ENCODE results near the gene SH3BP4. TPM values are rescaled to one million over a fixed set of nuclear protein-coding genes. Genes with fewer than 3 reads are reported as not detected.

Gene SH3BP4
- total and polyA plus RNA-seq, 2 of the 8 experiments (the other 6 are each of a cell fraction or from before 2014, with no cell fraction given) = 28.3 to 35.4 TPM

DNA sequence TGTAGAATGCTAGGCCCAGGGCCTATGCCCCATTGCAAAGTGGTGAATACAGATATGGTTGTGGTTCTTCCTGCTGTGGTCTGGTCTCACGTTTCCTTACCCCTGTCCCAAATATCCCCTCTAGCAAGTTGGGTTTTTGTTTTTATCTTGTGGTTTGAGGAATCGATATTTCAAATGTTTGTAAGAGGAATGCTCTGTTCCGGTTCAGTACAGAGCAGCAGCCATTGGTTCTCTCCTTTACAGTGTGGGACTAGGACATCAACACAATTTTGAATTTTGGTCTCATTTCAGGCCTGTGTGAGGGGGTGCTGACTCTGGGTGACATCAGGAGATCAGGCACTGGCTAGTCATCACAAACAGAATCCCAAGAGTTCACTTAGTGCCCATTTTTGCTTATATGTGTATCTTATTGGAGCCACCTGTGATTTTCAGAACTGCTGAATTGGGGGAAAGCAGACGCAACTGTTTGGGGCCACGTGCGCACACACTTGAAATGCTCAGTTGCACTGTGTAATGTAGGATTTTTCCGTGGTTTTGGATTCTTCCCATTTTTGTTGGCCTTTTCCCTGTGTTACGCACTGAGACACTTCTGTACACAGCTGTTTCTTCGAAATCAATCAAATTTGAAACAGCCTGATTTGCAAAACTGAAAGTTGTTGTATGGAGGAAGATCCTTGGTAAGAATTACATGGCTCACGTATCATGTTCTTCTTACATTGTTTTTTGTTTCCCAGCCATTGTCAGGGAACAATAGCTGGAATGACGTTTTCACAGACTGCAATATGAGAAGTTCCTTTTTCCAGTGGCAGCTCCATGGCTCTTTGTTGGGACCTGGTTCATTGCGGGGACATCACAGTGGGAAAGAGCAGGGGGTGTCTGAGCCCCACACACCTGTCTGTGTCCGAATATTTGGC, 8.6 kb downstream of the SH3BP4 start (continued):
- TF ChIP-seq ATF2 (IDR thresholded peaks at IDR 0.05; ENCODE audit: low read length) = no peak
- TF ChIP-seq SAP30 (IDR thresholded peaks at IDR 0.05; ENCODE audit: insufficient read depth, insufficient replicate concordance, low read length) = no peak
- TF ChIP-seq HDAC2 (IDR thresholded peaks at IDR 0.05; ENCODE audit: borderline replicate concordance in 1 of 2, low read depth in 2 of 2, low read length in 2 of 2) = no peak
- TF ChIP-seq, protein P1, sequence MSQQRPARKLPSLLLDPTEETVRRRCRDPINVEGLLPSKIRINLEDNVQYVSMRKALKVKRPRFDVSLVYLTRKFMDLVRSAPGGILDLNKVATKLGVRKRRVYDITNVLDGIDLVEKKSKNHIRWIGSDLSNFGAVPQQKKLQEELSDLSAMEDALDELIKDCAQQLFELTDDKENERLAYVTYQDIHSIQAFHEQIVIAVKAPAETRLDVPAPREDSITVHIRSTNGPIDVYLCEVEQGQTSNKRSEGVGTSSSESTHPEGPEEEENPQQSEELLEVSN (IDR thresholded peaks at IDR 0.05) = no peak
- TF ChIP-seq RAD21 (IDR thresholded peaks at IDR 0.05 in 1 of 2, conservative IDR thresholded peaks at IDR 0.05 in 1 of 2; ENCODE audit: low read depth in 2 of 2, low read length in 2 of 2) = no peak
- TF ChIP-seq ASH2L (IDR thresholded peaks at IDR 0.05; ENCODE audit: low read length) = no peak
